HG03066 (cell line): ENCODE data around the gene IGF1R.

ENCODE experiments used
- ATAC-seq: cut with Tn5 transposase; IDR thresholded peaks from one replicate; pipeline ENCODE4 v1.9.1; 2021; ENCODE audit warnings: low read depth; ENCODE audit not compliant: unreplicated experiment

IGF1R gene

GRCh38 chr15:98738689-98739401 lies 90.5 kb downstream of the IGF1R start:
- no peak for ATAC-seq

- ATAC-seq = no peak
Observed at GRCh38 chr15:98740295-98740694, 92.0 kb downstream of the IGF1R start.

GRCh38 chr15:98740963-98741362 lies 92.6 kb downstream of the IGF1R start:
- no peak for ATAC-seq

GRCh38 chr15:98743177-98743576 lies 94.8 kb downstream of the IGF1R start:
- no peak for ATAC-seq

GRCh38 chr15:98744506-98744905 lies 96.2 kb downstream of the IGF1R start:
- ATAC-seq = no peak

- no peak for ATAC-seq
Observed at GRCh38 chr15:98745179-98745578, 96.8 kb downstream of the IGF1R start.

- no peak for ATAC-seq
Observed at GRCh38 chr15:98745650-98746374, 97.5 kb downstream of the IGF1R start.

- no peak for ATAC-seq
Observed at GRCh38 chr15:98746375-98747155, 98.2 kb downstream of the IGF1R start.

- ATAC-seq = no peak
Observed at GRCh38 chr15:98751767-98752166, 103.4 kb downstream of the IGF1R start.

GRCh38 chr15:98753726-98754656 lies 105.7 kb downstream of the IGF1R start:
- ATAC-seq = no peak

- ATAC-seq = no peak
Observed at GRCh38 chr15:98754657-98755022, 106.3 kb downstream of the IGF1R start.

- no peak for ATAC-seq
Observed at GRCh38 chr15:98755138-98755537, 106.8 kb downstream of the IGF1R start.

GRCh38 chr15:98755781-98756180 lies 107.4 kb downstream of the IGF1R start:
- ATAC-seq = no peak

- ATAC-seq = no peak
Observed at GRCh38 chr15:98758224-98758623, 109.9 kb downstream of the IGF1R start.

GRCh38 chr15:98759277-98759676 lies 110.9 kb downstream of the IGF1R start:
- ATAC-seq = no peak

GRCh38 chr15:98760112-98760826 lies 111.9 kb downstream of the IGF1R start:
- ATAC-seq = no peak

- no peak for ATAC-seq
Observed at GRCh38 chr15:98760975-98761374, 112.6 kb downstream of the IGF1R start.

- ATAC-seq = no peak
Observed at GRCh38 chr15:98763179-98763578, 114.8 kb downstream of the IGF1R start.

- no peak for ATAC-seq
Observed at GRCh38 chr15:98764291-98764690, 116.0 kb downstream of the IGF1R start.

- ATAC-seq = no peak
Observed at GRCh38 chr15:98765610-98766009, 117.3 kb downstream of the IGF1R start.
